T-helper 1 cell treated with Interleukin-12 subunit alpha and Interleukin-12 subunit beta and Interleukin-4 antibody, amounts not matched to agents 30 μg/mL and 1 μg/mL, for 36 hours (primary cell): Measurements from ENCODE around the gene PDE6A.
"Not testable (repeated sequence)": the region's sequence is repeated elsewhere in the genome, so short reads cannot be mapped to it uniquely, and the experiment has no call there.

Experiments
- H3K27ac Mint-ChIP-seq: one replicate; pipeline ENCODE4 v1.8.0; 2021; ENCODE audit warnings: mild to moderate bottlenecking, mixed read lengths
- H3K27me3 Mint-ChIP-seq: one replicate; pipeline ENCODE4 v1.8.0; 2021; ENCODE audit warnings: low read depth, mixed read lengths
- H3K36me3 Mint-ChIP-seq: one replicate; pipeline ENCODE4 v1.8.0; 2021; ENCODE audit warnings: low read depth, mixed read lengths
- H3K4me1 Mint-ChIP-seq: one replicate; pipeline ENCODE4 v1.8.0; 2021; ENCODE audit warnings: low read depth, mixed read lengths
- H3K4me3 Mint-ChIP-seq: one replicate; pipeline ENCODE4 v1.8.0; 2021; ENCODE audit warnings: mild to moderate bottlenecking, moderate library complexity, mixed read lengths
- H3K9me3 Mint-ChIP-seq: one replicate; pipeline ENCODE4 v1.8.0; 2021; ENCODE audit warnings: mixed read lengths

PDE6A gene

DNA sequence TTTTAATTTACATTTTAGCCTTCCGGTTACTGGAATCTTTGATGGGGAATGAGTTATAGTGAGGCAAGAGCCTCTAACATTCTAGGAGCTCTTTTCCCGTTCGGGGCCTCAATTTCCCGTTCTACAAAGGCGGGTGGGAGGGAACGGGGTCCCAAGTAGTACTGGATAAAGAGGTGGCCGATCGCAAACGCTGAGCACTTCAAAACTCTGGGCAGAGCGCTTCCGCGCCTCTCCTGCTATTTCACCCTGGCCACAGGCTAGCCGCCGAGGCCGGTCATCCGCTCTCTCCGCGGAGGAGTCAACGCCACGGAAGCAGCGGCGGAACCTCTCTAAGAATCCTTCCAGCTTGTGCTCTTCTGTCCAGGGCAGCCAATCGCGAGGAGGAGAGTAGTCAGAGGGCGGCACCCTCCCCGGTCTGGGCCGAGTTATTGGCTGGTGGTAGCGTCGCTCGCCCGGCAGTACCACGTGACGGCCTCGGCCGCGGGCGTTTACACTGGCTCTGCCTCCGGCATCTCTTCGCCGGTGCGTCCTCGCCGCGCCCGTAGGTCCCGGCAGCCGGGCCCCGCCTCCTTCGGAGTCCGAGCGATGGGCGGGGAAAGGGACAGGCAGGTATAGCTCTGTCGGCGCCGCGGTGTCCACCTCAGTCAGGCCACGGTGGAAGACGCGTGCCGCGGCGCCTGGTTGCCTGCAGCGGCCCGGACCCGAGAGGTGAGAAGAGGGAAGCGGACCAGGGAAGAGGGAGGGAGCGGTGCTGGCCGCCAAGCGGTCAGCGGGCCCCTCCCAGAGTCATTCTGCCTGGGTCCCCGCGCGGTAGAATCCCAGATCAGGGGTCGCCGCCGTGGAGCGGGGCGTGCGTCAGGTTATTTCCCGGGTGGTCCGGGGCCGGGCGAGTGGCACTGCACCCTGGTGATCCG, 15.9 kb upstream of the PDE6A start, which contains the start of gene SLC26A2:
Gene SLC26A2 (plus strand): TSS at position 487 of the 914 bp plus-strand sequence. CDS start 16,895 bp downstream, outside the sequence.
- Mint-ChIP-seq H3K36me3 (peaks cover 3% of the 10 kb centered on the region), H3K4me3 (peak within 1 kb of the TSS; percentile 84), H3K4me1 (peaks cover 27% of the 10 kb centered on the region), H3K9me3 (no peaks in the 10 kb centered on the region), H3K27ac (peak within 1 kb of the TSS; percentile 93), H3K27me3 (no peaks in the 10 kb centered on the region)

DNA sequence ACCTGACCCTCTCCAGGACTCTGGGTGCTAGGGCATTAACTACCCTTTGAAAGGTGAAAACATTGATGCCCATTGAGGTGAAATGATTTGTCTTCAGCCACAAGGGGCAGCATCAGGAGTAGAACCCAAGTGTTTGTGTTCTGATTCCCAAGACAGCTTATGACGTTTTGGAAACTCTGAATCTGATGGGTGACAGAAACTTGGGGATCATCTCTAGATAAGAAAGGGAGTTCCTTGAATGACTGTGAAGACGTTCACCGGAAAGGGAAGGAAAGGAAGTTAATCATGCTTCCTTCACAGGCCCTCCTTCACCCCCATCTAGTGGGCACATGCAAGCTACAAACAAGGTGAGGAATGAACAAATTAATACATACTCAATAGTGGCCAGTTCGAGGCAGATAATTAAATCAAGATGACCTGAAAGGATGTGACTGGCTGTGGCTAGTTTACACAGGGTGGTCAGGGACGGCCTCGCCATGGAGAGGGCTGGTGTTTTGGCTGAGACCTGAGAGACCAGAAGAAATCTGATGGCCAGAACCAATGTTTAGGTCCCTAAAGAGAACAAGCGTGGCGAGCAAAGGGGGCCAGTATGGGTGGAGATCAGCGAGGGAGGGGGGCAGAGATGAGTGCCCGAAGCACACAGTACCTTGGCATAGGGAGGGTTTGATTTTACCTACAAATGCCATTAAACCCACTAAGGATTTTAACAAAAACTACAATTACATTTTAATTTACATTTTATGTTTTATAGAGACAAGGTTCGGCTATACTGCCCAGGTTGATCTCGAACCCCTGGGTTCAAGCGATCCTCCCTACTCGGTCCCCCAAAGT, 15.0 kb upstream of the PDE6A start:
- Mint-ChIP-seq H3K9me3 (no peaks in the 10 kb centered on the region), H3K4me3 (peak overlapping the region; percentile 84), H3K27me3 (no peaks in the 10 kb centered on the region), H3K36me3 (peaks cover 2% of the 10 kb centered on the region), H3K27ac (peak overlapping the region; percentile 93), H3K4me1 (peaks cover 27% of the 10 kb centered on the region)

DNA sequence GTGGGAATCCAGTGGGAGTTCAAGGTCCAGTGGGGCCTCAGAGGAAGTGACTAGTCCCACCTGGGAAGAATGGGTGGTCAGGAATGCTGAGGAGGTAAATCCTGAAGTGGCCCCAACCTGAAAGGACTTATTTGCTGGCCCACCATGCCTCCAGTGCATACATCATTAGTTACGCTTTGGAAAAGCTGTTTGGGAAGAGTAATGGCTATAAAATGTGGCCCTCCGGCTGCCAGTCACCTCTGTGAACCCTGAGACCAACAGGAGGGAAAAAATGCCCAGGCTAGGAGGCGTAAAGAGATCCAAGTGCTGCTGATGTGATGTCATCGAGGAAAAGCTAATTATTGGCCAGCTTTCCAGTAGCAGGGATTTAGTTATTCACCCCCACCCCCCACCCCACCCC, 13.3 kb upstream of the PDE6A start:
- Mint-ChIP-seq H3K4me3 (no peak overlapping the region), H3K36me3 (peaks cover 2% of the 10 kb centered on the region), H3K9me3 (no peaks in the 10 kb centered on the region), H3K27me3 (no peaks in the 10 kb centered on the region), H3K4me1 (peaks cover 27% of the 10 kb centered on the region), H3K27ac (no peak overlapping the region)

DNA sequence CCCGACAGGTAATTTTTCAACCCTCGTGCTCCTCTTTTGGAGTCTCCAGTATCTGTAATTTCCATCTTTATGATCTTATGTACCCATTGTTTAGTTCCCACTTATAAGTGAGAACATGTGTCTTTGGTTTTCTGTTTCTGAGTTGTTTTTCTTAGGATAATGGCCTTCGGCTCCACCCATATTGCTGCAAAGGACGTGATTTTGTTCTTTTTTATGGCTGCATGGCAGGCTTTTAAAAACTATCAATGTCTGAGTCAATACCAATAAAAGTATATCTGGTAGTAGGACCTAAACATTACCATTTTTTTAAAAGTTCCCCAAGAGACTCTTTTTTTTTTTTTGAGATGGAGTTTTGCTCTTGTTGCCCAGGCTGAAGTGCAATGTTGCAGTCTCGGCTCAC, 12.1 kb upstream of the PDE6A start:
- no peak overlapping the region for H3K4me3 Mint-ChIP-seq
- peaks cover 16% of the 10 kb centered on the region for H3K4me1 Mint-ChIP-seq
- H3K36me3 Mint-ChIP-seq: no peaks in the 10 kb centered on the region
- H3K27me3 Mint-ChIP-seq: no peaks in the 10 kb centered on the region
- no peaks in the 10 kb centered on the region for H3K9me3 Mint-ChIP-seq
- no peak overlapping the region for H3K27ac Mint-ChIP-seq

DNA sequence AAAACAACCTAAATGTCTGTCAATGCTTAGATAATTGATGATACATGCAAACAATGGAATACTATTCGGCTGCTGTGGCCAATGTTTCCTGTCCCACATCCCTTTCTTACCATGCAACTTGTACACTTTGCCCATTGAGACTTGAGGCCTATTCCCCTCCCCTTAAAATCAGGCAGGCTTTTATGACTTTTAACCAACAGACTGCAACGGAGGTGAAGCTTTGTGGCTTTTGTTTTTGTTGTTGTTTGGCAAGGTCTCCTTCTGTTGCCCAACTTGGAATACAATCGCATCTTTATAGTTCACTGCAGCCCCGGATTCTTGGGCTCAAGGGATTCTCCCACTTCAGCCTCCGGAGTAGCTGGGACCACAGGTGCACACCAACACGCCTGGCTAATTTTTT, 10.2 kb upstream of the PDE6A start:
- H3K4me3 Mint-ChIP-seq: no peak overlapping the region
- no peaks in the 10 kb centered on the region for H3K36me3 Mint-ChIP-seq
- H3K4me1 Mint-ChIP-seq: peaks cover 6% of the 10 kb centered on the region
- H3K27ac Mint-ChIP-seq: no peak overlapping the region
- no peaks in the 10 kb centered on the region for H3K27me3 Mint-ChIP-seq
- no peaks in the 10 kb centered on the region for H3K9me3 Mint-ChIP-seq

DNA sequence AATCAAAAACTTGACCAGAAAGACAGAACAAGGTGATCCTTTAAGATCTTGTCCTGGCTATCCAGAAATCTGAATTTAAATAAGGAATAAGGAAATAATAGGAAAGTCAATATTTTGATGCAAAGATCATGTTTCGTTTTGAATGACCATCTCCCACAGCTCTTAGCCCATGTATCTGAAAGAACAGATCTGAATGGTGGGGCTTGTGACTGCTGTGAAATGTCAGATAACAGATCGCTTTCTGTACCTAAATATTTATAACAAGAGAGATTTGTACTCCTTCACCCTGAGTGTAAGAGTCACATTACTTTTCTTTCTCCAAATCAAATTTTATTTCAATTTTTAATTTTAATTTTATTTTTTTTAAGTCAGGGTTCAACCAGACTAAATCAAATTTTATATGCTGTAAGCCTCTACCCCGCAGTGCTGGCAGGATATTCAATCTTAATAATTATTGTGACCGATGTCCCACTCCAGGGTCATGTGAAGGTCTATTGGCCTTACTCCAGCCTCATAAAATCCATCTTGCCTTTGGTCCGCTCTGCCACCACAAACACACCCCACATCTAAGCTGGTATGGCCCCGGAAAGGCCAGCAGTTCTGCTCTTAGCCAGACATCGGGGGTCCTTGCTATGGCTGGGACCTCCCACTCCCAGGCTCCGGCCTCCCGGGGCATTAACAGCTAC, 9.0 kb upstream of the PDE6A start:
- Mint-ChIP-seq H3K4me3 (no peak overlapping the region), H3K36me3 (no peaks in the 10 kb centered on the region), H3K4me1 (no peaks in the 10 kb centered on the region), H3K27ac (no peak overlapping the region), H3K27me3 (peaks cover under 1% of the 10 kb centered on the region), H3K9me3 (no peaks in the 10 kb centered on the region)

DNA sequence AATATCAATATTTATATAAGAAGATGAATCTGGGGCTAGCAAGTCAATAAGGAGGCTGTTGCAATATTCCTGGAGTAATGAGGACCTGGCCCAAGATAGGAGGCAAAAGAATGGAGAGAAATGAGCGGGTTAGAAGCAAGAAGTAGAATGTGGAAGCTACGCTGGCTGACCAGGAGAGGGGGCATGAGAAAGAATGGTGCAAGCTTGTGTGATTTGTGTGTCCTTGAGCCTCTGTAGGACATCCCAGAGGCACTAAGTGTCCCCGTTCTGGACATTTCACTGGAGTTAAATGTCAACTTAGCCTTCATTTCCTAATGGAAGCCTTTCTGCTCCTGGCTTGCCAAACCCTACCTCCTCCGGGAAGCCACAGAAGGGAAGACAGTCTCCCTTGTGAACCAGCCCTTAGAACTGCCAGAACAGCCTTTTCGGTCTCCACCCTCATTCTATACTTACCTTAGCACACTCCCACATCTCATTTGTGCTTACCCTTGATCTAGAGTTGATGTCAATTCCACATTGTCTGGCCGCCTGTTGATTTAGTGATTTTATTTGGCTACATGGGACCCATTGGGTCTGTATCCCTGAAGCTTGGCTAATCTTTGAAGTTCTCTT, 6.7 kb upstream of the PDE6A start:
- Mint-ChIP-seq H3K4me3 (no peak overlapping the region), H3K4me1 (no peaks in the 10 kb centered on the region), H3K27me3 (peaks cover 4% of the 10 kb centered on the region), H3K36me3 (no peaks in the 10 kb centered on the region), H3K9me3 (no peaks in the 10 kb centered on the region), H3K27ac (no peak overlapping the region)

DNA sequence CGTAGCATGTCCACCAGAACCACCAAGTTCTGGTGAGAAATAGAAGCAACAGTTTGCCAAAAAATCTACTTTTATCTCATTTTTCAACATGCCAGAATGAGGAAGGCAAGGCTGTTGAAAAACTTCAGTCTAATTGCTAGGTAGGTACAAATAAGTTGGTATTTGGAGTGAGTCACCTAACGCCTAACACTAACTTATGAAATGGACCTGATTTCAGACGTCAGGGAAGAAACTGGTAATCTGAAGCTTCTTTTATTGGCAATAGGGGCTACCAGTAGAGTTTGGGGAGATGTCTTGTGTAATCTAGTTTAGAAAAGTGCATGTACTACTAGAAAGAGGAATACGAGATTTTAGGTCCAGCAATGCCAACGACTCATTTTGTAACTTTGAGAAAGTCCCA, 4.4 kb upstream of the PDE6A start:
- Mint-ChIP-seq H3K4me3 (no peak overlapping the region), H3K27ac (no peak overlapping the region), H3K27me3 (peaks cover 4% of the 10 kb centered on the region)

DNA sequence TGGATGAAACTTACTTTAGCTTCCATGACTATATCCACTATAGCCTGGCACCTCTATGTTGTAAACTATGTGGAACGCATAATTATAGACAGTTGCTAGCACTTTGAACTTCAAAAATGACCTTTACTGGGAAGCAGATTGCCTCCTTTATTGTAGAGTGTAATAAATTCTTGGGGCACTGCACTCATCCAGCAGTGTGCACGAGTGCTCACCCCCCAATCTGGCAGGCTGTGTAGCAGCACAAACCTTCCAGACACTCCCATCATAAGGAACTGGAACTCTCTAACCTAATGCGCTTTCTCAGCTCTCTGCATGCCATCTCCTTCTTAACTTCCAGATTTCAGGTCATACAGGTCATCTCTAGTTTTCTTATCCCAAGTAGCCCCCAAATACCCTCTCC, 1.5 kb upstream of the PDE6A start:
- H3K4me3 Mint-ChIP-seq: no peak overlapping the region
- peaks cover 4% of the 10 kb centered on the region for H3K27me3 Mint-ChIP-seq
- no peaks in the 10 kb centered on the region for H3K4me1 Mint-ChIP-seq
- no peak overlapping the region for H3K27ac Mint-ChIP-seq
- no peaks in the 10 kb centered on the region for H3K9me3 Mint-ChIP-seq
- no peaks in the 10 kb centered on the region for H3K36me3 Mint-ChIP-seq

More for the DNA sequence above, 4.4 kb upstream of the PDE6A start:
- Mint-ChIP-seq H3K36me3 (no peaks in the 10 kb centered on the region), H3K4me1 (no peaks in the 10 kb centered on the region), H3K9me3 (no peaks in the 10 kb centered on the region)

DNA sequence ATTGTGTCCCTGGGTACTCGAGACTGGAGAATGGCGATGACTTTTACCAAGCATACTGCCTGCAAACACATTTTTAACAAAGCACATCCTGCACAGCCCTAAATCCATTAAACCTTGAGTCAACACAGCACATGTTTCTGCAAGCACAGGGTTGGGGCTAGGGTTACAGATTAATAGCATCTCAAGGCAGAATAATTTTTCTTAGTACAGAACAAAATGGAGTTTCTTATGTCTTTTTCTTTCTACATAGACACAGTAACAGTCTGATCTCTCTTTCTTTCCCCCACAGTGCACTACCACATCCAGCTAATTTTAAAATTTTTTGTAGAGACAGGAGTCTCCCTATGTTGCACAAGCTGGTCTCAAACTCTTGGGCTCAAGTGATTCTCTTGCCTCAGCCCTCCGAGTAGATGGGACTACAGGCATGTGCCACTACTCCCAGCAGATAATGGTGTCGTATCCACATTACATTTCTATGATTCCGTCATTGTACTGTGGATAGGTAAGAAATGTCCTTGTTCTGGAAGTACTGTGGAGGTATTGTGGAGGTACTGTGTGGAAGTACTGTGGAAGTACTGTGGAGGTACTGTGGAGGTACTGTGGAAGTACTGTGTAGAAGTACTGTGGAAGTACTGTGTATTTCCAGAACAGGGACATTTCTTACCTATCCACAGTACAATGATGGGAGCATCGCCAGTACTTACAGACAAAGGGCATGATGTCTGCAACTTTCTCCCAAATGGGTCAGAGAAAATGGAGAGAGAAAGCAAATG, 1.2 kb downstream of the PDE6A start:
- H3K36me3 Mint-ChIP-seq, H3K4me3 Mint-ChIP-seq, H3K4me1 Mint-ChIP-seq, H3K27me3 Mint-ChIP-seq, H3K9me3 Mint-ChIP-seq, H3K27ac Mint-ChIP-seq: not testable (repeated sequence)

DNA sequence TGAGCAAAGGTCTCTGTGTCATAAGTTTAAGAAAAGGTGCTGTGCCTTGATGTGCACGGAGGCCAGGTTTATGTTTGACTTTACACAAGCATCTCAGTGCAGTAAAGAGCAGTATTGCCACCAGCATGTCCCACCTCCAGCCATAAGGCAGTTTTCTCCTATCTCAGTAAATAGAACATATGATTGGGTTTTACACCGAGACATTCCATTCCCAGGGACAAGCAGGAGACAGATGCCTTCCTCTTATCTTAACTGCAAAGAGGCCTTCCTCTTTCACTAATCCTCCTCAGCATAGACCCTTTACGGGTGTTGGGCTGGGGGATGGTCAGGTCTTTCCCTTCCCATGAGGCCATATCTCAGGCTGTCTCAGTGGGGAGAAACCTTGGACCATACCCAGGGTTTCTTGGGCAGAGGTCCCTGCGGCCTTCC, 1.8 kb downstream of the PDE6A start:
- H3K27me3 Mint-ChIP-seq, H3K4me1 Mint-ChIP-seq, H3K36me3 Mint-ChIP-seq, H3K9me3 Mint-ChIP-seq, H3K4me3 Mint-ChIP-seq, H3K27ac Mint-ChIP-seq: not testable (repeated sequence)

DNA sequence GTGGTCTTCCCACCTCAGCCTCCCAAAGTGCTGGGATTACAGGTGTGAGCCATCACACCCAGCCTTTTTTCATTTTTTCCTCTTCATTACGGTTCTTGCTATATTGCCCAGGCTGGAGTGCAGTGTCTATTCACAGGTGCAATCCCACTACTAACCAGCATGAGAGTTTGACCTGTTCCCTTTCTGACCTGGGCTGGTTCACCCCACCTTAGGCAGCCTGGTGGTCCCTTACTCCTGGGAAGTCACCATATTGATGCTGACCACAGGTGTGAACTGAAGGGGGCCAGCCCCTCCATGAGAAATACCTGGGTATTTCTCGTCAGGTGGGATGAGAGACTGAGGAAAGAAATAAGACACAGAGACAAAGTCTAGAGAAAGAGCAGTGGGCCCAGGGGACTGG, 2.4 kb downstream of the PDE6A start:
- H3K27ac Mint-ChIP-seq: no peak overlapping the region
- H3K9me3 Mint-ChIP-seq: no peaks in the 10 kb centered on the region
- peaks cover 4% of the 10 kb centered on the region for H3K4me1 Mint-ChIP-seq
- H3K27me3 Mint-ChIP-seq: no peaks in the 10 kb centered on the region
- no peak overlapping the region for H3K4me3 Mint-ChIP-seq
- H3K36me3 Mint-ChIP-seq: no peaks in the 10 kb centered on the region

DNA sequence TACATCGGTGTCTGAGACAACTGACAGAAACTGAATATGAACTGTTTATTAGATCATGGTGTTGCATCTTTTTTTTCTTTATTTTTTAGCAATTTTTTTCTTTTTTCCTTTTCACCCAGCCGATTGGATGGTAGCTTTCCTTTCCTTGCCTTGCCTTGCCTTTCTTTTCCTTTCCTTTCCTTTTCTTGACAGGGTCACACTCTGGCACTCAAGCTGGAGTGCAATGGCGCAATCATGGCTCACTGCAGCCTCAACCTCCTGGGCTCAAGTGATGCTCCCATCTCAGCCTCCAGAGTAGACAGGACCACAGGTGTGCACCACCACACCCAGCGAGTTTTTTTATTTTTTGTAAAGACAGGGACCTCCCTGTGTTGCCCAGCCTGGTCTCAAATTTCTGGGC, 2.8 kb downstream of the PDE6A start:
- H3K4me3 Mint-ChIP-seq: no peak overlapping the region
- H3K27ac Mint-ChIP-seq: no peak overlapping the region
- H3K4me1 Mint-ChIP-seq: peaks cover 6% of the 10 kb centered on the region
- H3K36me3 Mint-ChIP-seq: no peaks in the 10 kb centered on the region
- H3K27me3 Mint-ChIP-seq: no peaks in the 10 kb centered on the region
- H3K9me3 Mint-ChIP-seq: no peaks in the 10 kb centered on the region
